Progenitor cell of endocrine pancreas (in vitro differentiated cells): ENCODE results near the gene BRD4. TPM values are rescaled to one million over a fixed set of nuclear protein-coding genes. Genes with fewer than 3 reads are reported as not detected.

Source experiments
- DNase-seq: peaks from one replicate; pipeline ENCODE4 v3.0.0; 2021; ENCODE audit warnings: low spot score; ENCODE audit not compliant: unreplicated experiment
- H3K27ac Mint-ChIP-seq: 2 replicates; pipeline ENCODE4 v1.8.0; 2021; ENCODE audit warnings: mild to moderate bottlenecking, moderate library complexity, mixed read lengths
- H3K27me3 Mint-ChIP-seq: 2 replicates; pipeline ENCODE4 v1.8.0; 2021; ENCODE audit warnings: mixed read lengths
- H3K36me3 Mint-ChIP-seq: 2 replicates; pipeline ENCODE4 v1.8.0; 2022; ENCODE audit warnings: mixed read lengths; ENCODE audit not compliant: insufficient read depth
- H3K4me1 Mint-ChIP-seq: 2 replicates; pipeline ENCODE4 v1.8.0; 2021; ENCODE audit warnings: low read depth, mixed read lengths
- H3K4me3 Mint-ChIP-seq: 2 replicates; pipeline ENCODE4 v1.8.0; 2021; ENCODE audit warnings: low read depth, mild to moderate bottlenecking, moderate library complexity, mixed read lengths
- H3K9me3 Mint-ChIP-seq: 2 replicates; pipeline ENCODE4 v1.8.0; 2021; ENCODE audit warnings: low read depth, mixed read lengths
- total RNA-seq: library from RNA; stranded (reverse); gene quantifications from 2 replicates; pipeline ENCODE4 v1.2.1, GENCODE V29; 2021
- TF ChIP-seq, protein P1 (sequence below): fragments of 200-600 bp; sonication (generic); IDR thresholded peaks from one replicate; pipeline ENCODE4 v1.5.0; 2021; ENCODE audit warnings: antibody characterized with exemption, mild to moderate bottlenecking; ENCODE audit not compliant: unreplicated experiment

BRD4 gene
- total RNA-seq, 1 donor from 2014 or later, result 144 TPM

DNA sequence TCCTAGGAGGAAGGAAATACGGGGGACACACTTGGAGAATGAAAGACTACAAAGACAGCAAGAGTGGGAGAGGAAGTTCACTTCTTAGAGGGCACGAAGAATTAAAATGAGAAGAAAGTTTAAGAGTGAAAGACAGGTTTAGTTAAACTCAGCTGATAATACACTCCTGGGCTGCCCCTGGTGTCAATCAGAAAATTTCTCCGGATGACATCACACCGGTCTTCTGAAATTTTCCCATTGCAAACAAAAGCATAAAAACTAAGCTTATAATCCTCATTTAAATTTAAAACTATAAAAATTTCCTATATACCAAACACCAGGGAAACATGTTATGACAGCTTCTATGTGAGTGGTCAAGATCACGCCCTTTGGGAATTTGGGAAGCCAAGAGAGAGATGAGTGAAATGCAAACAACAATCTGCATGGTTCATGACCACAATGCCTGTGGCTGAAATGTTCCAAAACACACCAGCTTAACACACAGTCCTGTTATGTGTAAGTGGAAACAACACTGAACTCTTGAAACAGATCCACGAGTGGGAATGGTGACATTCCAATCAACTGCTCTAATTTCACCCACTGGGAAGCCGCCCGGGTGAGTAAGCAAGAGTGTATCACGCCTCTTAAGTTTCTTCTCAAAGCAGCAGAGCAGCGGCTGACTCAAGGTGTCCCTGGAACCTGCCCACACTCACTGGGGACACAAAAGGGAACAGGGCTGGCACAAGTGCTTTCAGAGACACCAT, 49.0 kb downstream of the BRD4 start:
- Mint-ChIP-seq H3K27me3 (no peaks in the 10 kb centered on the region), H3K27ac (peak overlapping the region; percentile 81), H3K4me3 (no peak overlapping the region), H3K9me3 (no peaks in the 10 kb centered on the region), H3K4me1 (peaks cover 66% of the 10 kb centered on the region), H3K36me3 (no peaks in the 10 kb centered on the region)
- no peak for DNase-seq
- TF ChIP-seq, protein P1, sequence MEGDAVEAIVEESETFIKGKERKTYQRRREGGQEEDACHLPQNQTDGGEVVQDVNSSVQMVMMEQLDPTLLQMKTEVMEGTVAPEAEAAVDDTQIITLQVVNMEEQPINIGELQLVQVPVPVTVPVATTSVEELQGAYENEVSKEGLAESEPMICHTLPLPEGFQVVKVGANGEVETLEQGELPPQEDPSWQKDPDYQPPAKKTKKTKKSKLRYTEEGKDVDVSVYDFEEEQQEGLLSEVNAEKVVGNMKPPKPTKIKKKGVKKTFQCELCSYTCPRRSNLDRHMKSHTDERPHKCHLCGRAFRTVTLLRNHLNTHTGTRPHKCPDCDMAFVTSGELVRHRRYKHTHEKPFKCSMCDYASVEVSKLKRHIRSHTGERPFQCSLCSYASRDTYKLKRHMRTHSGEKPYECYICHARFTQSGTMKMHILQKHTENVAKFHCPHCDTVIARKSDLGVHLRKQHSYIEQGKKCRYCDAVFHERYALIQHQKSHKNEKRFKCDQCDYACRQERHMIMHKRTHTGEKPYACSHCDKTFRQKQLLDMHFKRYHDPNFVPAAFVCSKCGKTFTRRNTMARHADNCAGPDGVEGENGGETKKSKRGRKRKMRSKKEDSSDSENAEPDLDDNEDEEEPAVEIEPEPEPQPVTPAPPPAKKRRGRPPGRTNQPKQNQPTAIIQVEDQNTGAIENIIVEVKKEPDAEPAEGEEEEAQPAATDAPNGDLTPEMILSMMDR, result no peak

DNA sequence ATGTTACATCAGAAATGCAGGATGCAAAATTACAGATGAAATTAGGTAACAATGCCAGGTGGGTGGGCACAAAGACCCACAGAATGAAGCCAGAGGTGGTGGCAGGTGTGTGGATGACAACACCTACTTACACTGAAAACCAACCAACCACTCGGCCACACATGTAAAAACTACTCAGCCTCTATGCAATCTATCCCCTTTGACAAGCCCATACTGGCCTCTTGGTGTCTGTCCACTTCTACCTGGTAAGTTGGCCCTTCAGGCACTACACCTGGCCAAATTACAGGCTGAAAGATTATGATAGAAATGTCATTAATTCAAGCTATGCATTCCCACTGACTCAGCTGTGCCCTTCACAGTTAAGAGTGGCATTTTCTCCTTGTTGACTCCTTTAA, 50.0 kb downstream of the BRD4 start:
- no peaks in the 10 kb centered on the region for H3K36me3 Mint-ChIP-seq
- no peak overlapping the region for H3K4me3 Mint-ChIP-seq
- peak overlapping the region; percentile 86 for H3K27ac Mint-ChIP-seq
- peaks cover 65% of the 10 kb centered on the region for H3K4me1 Mint-ChIP-seq
- no peak for DNase-seq
- H3K9me3 Mint-ChIP-seq, result no peaks in the 10 kb centered on the region
- H3K27me3 Mint-ChIP-seq, result no peaks in the 10 kb centered on the region
- TF ChIP-seq, protein P1, result no peak

DNA sequence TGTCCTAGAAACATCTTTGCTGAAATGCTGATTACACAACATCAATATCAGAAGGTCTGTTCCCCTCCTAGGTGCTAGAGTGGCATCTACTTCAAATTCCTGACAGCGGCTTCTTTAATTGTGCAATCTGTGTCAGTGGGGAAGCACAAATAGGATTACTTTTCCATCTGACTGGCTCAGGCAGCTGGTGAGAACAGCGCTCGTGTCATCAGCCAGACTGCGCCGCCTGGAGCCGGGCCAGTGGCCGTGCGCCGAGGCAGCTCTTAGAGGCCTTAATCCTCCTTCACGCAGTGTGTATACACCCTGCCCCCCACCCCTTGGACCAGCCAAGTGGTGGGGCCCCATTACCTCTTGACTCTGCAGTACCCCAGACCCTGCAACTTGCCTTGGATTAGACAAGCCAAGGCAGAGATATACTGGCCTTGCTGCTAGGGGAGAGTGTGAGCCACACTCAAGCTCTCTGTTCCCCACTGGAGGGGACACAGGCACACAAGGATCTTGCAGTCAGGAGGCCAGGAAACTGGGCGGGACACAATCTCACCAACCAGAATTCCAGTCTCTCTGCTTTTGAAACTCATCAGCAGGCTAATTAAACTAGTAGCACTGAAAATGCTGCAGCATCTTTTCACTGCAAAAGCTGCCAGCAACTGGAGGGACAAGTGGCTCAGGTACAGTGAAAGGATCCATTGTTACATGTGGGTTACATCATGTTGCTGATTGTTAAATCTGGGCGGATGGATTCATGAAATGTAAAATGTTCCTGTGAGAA, 51.2 kb downstream of the BRD4 start:
- Mint-ChIP-seq H3K36me3 (no peaks in the 10 kb centered on the region), H3K9me3 (no peaks in the 10 kb centered on the region), H3K4me3 (no peak overlapping the region), H3K4me1 (peaks cover 66% of the 10 kb centered on the region), H3K27ac (peak overlapping the region; percentile 86), H3K27me3 (no peaks in the 10 kb centered on the region)
- TF ChIP-seq, protein P1, result no peak
- DNase-seq, result no peak

DNA sequence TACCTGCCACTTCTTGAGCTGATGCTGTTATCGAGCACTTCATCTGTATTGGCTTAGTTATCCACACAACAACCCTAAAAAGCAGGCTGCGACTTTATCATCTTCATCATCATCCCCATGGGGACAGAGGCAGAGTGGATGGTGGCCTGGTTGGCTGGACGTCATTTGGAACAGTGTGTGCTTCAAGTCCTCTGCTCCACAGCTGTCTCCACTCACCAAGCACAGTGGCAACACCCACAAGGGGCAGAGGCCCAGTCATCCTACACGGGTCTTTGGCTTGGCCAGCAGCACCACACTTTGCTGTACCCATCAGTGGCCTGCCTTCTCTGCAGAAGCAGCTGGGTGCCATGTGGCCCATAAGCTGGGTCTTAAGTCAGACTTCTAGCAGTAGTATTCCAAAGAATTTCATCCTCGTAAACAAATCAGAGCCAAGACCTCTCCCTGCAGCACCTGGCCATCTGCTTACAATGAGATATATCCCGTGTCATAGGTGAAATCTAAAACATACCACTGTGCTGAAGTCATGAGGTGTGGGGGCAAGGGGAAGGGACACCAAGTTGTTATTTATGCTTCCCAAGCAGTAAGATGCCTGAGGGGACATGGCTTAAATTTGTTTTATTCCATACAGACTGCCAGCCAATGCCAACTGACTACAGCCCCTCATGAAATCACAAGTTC, 52.2 kb downstream of the BRD4 start:
- Mint-ChIP-seq H3K27ac (peak overlapping the region; percentile 86), H3K36me3 (no peaks in the 10 kb centered on the region), H3K9me3 (no peaks in the 10 kb centered on the region), H3K27me3 (no peaks in the 10 kb centered on the region), H3K4me1 (peaks cover 62% of the 10 kb centered on the region), H3K4me3 (no peak overlapping the region)
- TF ChIP-seq, protein P1, result no peak
- no peak for DNase-seq

DNA sequence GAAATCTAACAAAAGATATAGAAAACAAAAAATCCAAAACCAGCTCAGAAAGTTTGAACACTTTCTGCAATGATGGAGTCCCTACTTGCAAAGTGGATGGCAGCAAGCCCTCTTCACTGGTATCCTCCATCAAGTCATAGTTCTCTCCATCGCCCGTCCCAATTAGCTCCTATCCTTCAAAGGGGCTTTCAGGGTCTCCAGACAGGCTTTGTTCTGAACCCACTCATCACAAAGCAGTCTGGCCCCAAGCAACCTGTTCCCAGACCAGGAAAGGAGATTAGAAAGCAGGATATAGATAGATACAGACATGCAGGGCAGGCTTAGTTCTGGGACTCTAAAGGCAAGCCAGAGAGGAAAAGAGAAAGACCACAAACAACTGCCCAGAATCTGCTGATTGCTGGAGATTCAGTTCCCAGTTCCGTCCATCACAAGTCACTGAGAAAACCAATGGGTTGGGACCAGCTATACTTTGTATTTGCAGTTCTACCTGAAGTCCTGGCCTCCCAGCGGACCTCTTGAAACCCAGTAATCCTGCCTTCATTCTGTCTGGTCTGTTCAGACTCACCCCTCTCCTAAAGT, 52.9 kb downstream of the BRD4 start:
- Mint-ChIP-seq H3K27ac (peak overlapping the region; percentile 83), H3K9me3 (no peaks in the 10 kb centered on the region), H3K4me1 (peaks cover 55% of the 10 kb centered on the region), H3K4me3 (no peak overlapping the region), H3K36me3 (no peaks in the 10 kb centered on the region), H3K27me3 (no peaks in the 10 kb centered on the region)
- TF ChIP-seq, protein P1, result no peak
- no peak for DNase-seq
